SIG-M5 treated with dmso at 0.1 percent for 504 hours (cell line): ENCODE measurements around the gene PCDH8.
"Not testable (repeated sequence)": the region's sequence is repeated elsewhere in the genome, so short reads cannot be mapped to it uniquely, and the experiment has no call there.

Source experiments
- DNase-seq: peaks from one replicate; lab custom pipeline; 2025; ENCODE audit not compliant: unreplicated experiment; lab: John Stamatoyannopoulos, UW

Gene PCDH8

DNA sequence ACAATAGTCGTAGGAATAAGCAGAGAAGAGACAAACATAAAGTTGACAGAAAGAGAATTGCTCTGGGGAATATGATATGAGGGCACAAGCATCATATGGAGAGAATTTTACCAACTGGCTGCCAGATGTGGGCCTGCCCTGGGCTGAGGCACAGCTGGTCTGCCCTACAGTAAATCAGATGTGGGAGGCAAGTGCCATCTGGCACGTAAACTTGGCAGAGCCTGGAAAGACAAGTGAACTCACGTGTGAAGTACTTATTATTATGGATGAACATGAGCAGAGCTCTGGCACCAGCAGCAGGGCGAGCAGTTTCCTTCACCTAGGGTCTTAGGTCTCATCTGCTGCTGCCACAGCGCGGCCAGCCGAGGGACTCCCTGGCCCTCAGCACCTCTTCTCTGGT is 20.6 kb downstream of the PCDH8 start:
- DNase-seq: no peak

DNA sequence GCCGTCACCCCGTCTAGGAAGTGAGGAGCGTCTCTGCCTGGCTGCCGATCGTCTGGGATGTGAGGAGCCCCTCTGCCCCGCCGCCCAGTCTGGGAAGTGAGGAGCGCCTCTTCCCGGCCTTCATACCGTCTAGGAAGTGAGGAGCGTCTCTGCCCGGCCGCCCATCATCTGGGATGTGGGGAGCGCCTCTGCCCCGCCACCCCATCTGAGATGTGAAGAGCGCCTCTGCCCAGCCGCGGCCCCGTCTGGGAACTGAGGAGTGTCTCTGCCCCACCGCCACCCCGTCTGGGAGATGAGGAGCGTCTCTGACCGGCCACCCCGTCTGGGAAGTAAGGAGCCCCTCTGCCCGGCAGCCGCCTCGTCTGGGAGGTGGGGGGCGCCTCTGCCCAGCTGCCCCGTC is 30.6 kb downstream of the PCDH8 start:
- DNase-seq: not testable (repeated sequence)

DNA sequence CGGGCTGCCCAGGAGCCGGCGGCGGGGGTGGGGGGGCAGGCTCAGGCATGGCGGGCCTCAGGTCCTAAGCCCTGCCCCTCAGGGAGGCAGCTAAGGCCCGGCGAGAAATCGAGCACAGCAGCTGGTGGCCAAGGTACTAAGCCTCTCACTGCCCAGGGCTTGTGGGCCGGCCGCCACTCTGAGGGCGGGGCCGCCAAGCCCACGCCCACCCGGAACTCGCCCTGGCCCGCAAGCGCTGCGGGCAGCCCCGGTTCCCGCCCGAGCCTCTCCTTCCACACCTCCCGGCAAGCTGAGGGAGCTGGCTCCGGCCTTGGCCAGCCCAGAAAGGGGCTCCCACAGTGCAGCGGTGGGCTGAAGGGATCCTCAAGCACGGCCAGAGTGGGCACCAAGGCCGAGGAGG is 33.1 kb downstream of the PCDH8 start:
- no peak for DNase-seq

DNA sequence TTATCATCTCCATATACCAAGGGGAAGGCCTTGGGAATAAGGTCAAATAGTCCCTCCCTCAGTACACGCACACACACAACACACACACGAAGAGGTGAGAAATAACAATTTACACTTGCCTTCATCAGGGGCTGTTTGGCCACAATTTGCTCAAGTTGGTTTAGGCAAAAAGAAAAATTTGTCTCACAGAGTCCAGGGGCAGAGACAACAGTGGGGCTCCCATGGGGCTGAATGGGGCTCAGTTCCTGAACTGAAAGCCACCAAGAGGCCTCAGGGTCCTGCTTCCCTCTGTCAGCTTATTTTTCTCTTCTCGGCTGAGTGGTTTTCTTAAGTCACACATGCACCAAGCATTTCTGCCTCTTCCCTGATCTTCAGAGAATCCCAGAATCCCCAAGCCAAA is 35.5 kb downstream of the PCDH8 start:
- no peak for DNase-seq

GRCh38 chr13:52811841-52812240 is 36.6 kb downstream of the PCDH8 start:
- DNase-seq: no peak

- DNase-seq: no peak
Measured at GRCh38 chr13:52810526-52810925, 37.9 kb downstream of the PCDH8 start.

DNA sequence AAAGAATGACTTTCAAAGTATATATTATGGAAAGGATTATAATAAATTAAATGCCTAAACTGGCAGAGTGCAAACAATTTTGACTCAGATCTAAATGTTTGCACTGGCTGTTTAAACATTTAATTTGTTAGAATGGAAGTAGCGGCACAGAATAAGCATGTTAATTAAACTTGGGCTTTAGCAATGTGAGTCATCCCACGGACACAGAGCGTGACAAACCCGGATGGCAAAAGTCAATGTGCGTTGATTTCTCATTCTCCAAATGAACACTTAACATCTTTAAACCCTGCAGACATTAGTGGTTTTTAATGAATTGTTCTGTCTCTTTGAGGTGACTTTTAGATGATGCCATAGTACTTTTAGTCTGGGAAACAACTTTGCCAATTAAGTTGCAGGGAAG is 38.4 kb downstream of the PCDH8 start:
- DNase-seq: no peak

GRCh38 chr13:52809310-52809769 is 39.1 kb downstream of the PCDH8 start:
- DNase-seq: peak; percentile 84

GRCh38 chr13:52808842-52809219 is 39.6 kb downstream of the PCDH8 start:
- DNase-seq: no peak

DNA sequence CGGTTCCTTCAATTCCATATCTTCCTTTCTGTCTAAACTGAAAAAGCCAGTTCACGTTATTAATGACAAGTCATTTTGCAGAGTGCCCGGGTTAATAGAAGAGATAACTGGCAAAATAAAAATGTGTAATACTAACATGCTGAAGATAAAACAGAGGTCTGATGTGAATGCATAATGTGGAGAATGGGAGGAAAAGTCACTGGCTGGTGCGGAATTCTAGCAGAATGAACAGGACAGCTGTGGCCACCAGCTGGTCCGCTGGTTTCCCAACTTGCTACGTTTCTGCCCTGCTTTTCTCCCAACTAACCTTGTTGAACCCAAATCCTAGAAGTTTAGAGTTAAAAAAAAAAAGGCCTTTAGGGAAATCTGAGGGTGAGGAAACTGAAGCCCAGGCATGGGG is 42.4 kb downstream of the PCDH8 start:
- no peak for DNase-seq

DNA sequence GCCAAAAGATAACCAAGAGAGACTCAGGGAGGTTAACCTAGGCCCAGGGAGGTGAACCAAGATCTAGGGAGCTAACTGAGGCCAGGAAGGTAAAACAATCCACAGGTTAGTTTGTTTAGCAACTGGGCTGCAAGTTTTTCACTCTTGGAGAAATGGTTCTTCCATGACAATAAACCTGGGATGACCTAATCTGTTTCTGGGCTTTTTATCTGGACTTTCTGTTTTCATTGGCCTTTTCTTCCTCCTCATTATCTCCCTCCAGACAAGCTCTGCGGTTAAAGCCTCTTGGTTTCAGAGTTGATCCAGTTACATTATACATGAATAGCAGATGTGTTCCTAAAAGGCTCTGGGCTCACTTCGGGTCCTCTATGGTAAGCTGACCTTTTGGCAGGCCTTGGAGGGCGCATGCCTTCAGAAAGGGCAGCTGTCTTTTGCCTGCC is 44.2 kb downstream of the PCDH8 start:
- DNase-seq: no peak

DNA sequence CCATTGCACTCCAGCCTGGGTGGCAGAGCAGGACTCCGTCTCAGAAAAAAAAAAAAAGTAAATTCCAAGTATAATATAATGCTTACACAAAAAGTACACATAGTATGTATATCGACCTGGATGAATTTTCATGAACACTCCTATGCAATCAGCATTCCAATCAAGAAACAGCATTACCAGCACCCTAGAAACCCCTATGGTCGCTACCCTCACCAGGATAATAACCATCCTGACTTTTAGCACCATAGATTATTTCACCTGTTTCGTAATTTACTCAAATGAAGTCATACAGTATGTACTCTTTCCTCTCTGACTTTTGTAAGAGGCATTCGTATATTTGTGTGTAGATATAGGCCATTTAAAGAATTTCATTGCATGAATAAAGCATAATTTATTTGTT is 47.6 kb downstream of the PCDH8 start:
- no peak for DNase-seq

- no peak for DNase-seq
Measured at GRCh38 chr13:52798770-52799430, 49.5 kb downstream of the PCDH8 start.

DNA sequence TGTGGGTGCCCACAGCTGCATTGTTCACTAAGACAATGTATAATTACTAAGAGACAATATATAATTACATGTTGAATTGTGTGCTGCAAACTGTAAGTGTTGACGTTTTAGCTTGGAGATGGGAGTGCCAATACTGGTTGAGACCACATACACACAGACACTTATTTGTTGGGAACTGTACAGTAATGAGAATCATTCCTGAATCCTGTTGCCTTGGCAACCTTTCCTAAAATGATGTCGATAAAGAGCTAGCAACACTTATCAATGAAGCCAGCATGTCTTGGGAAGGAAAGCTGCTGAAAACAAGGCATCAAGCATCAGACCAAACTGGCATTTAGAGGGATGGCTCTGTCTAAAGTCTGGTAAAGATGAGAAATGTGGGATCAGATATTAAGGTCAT is 51.3 kb downstream of the PCDH8 start:
- DNase-seq: no peak

- no peak for DNase-seq
Measured at GRCh38 chr13:52794589-52794988, 53.9 kb downstream of the PCDH8 start.

DNA sequence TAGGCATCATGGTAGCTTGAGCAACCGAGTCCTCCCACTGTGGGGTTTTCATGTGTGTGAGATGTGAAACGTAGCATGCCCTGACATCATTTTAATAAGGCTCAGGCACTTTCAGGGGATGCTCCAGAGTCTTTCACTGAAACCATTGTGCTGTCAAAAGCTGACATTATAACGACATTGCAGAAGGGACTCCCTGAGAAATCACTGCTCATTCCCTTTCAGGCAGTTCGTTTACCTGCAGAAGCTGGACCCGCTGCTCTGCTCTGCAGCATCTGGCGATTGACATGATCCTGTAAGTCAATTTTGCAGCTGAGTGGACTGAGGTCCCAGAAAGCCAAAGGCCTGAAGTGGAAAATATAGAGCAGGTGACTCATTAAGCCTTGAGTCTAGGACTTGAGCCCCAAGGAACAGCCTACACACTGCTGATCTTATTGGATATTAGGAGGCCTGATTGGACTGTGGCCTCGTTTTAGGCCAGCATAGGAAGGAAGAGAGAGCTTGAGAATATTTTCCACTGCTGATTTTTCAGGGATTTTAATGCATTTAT is 54.9 kb downstream of the PCDH8 start:
- no peak for DNase-seq
